AG04450 (cell line): Measurements from ENCODE around the gene TGFBR3L. TPM values are rescaled to one million over a fixed set of nuclear protein-coding genes. Genes with fewer than 3 reads are reported as not detected.
A peak's percentile ranks its signal among the peaks of the same experiment; 100 is the strongest.

Experiments
- CTCF ChIA-PET: fragments of 300-600, 350-600 bp; formaldehyde crosslinking; extraction: SDS; loops from one replicate; lab custom pipeline; 2022; ENCODE audit warnings: antibody characterized with exemption, inconsistent platforms; lab: Charles Lee
- POLR2A ChIA-PET: fragments of 350-600 bp; formaldehyde crosslinking; extraction: SDS; loops from one replicate; lab custom pipeline; 2021; ENCODE audit warnings: antibody characterized with exemption, inconsistent platforms; lab: Yijun Ruan, JAX
- DNase-seq: peaks from one replicate; pipeline ENCODE4 v3.0.0-alpha.2; 2011; ENCODE audit warnings: low read depth, low spot score
- H3K27ac ChIP-seq: one replicate; pipeline ENCODE4 v1.5.1; 2012; ENCODE audit warnings: low read depth, low read length, control low read depth
- H3K27me3 ChIP-seq: one replicate; pipeline ENCODE4 v1.6.0; 2012; ENCODE audit warnings: low read length; ENCODE audit not compliant: control insufficient read depth, insufficient read depth
- H3K4me3 ChIP-seq: 2 replicates; pipeline ENCODE4 v1.5.1; 2011; ENCODE audit warnings: mild to moderate bottlenecking, low read depth, low read length, control low read depth
- H3K9me3 ChIP-seq: 2 replicates; pipeline ENCODE4 v1.5.1; 2012; ENCODE audit warnings: low read length; ENCODE audit not compliant: control insufficient read depth, insufficient read depth
- polyA plus RNA-seq: library from polyadenylated mRNA; depleted of rRNA; stranded (reverse); fragments of >200 nt; gene quantifications from 2 replicates; pipeline ENCODE4 v1.2.3, GENCODE V29; 2011
- TF ChIP-seq, protein P1 (sequence below): IDR thresholded peaks from 2 replicates; pipeline ENCODE4 v1.5.1; 2011; ENCODE audit warnings: low read depth, low read length, control low read depth, inconsistent platforms

The TGFBR3L gene
- polyA plus RNA-seq, 1 experiment: not detected

- H3K4me3 ChIP-seq: no peak overlapping the region
- ChIA-PET CTCF (interaction anchor here (0.6 to 3.5 kb wide), 3 partner anchors 12 to 650 kb away, joined by 4 to 35 read pairs (median 4); partner anchors contain the start of gene TIMM44), POLR2A (interaction anchor here (0.6 to 2.0 kb wide), 2 partner anchors 11 to 77 kb away, joined by 3 to 5 read pairs; partner anchors contain the start of gene SNAPC2)
- no peak for DNase-seq
- no peaks in the 10 kb centered on the region for H3K27me3 ChIP-seq
- H3K9me3 ChIP-seq: no peaks in the 10 kb centered on the region; the same call in 1 of the 2 replicates
- H3K27ac ChIP-seq: peak overlapping the region; percentile 52
- TF ChIP-seq, protein P1, sequence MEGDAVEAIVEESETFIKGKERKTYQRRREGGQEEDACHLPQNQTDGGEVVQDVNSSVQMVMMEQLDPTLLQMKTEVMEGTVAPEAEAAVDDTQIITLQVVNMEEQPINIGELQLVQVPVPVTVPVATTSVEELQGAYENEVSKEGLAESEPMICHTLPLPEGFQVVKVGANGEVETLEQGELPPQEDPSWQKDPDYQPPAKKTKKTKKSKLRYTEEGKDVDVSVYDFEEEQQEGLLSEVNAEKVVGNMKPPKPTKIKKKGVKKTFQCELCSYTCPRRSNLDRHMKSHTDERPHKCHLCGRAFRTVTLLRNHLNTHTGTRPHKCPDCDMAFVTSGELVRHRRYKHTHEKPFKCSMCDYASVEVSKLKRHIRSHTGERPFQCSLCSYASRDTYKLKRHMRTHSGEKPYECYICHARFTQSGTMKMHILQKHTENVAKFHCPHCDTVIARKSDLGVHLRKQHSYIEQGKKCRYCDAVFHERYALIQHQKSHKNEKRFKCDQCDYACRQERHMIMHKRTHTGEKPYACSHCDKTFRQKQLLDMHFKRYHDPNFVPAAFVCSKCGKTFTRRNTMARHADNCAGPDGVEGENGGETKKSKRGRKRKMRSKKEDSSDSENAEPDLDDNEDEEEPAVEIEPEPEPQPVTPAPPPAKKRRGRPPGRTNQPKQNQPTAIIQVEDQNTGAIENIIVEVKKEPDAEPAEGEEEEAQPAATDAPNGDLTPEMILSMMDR: no peak
Measured at GRCh38 chr19:7931221-7932061, 16.8 kb downstream of the TGFBR3L start.

DNA sequence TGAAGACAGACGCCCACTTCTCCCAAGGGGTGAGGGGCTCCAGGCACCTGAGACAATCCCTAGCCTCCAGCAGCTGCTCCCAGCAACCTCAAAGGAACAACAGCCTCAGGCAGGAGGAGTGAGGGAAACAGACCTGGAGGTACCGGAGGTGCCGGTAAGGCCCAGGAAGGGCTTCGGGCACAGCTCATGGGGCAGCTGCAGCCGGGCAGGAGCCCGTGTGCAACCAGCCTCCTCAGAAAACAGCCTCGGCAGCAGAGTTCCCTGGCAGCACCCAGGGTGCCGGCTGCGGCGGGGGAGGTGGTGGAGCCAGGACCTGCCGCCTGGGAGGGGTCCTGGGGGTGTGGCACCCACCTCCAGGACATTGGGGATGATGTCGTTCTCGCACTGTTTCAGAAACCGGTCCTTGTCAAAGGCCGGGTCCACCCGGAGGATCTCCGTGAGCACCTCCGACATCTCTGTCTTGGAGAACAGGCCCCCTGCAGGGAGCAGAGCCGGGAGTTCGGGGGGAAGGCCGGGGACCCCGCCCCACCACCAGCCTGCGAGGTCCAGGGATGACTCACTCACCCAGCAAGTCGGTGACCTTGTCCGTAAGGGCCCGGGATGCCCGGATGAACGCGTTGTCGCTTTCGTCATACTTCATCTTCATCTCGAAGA is 17.8 kb downstream of the TGFBR3L start:
- CTCF ChIA-PET: no interaction called here
- TF ChIP-seq, protein P1: no peak
- no peaks in the 10 kb centered on the region; the same call in 1 of the 2 replicates for H3K9me3 ChIP-seq
- no peak for DNase-seq
- POLR2A ChIA-PET: interaction anchor here (2.0 kb wide), 1 partner anchor 12 kb away, joined by 5 read pairs; the partner anchor contains the start of gene SNAPC2
- H3K27me3 ChIP-seq: no peaks in the 10 kb centered on the region
- H3K27ac ChIP-seq: no peak overlapping the region
- no peak overlapping the region for H3K4me3 ChIP-seq

GRCh38 chr19:7932930-7933300 is 18.3 kb downstream of the TGFBR3L start:
- TF ChIP-seq, protein P1: no peak

GRCh38 chr19:7933411-7933810 is 18.8 kb downstream of the TGFBR3L start:
- Histone ChIP-seq H3K27ac (no peak overlapping the region), H3K9me3 (no peaks in the 10 kb centered on the region; the same call in 1 of the 2 replicates), H3K4me3 (no peak overlapping the region), H3K27me3 (no peaks in the 10 kb centered on the region)
- no peak for DNase-seq
- ChIA-PET POLR2A (no interaction called here), CTCF (interaction anchor here (3.2 kb wide), 1 partner anchor 10 kb away, joined by 12 read pairs; the partner anchor contains the start of gene TIMM44)
- TF ChIP-seq, protein P1: peak; percentile 25

More at GRCh38 chr19:7932930-7933300, 18.3 kb downstream of the TGFBR3L start:
- Histone ChIP-seq H3K9me3 (no peaks in the 10 kb centered on the region; the same call in 1 of the 2 replicates), H3K27me3 (no peaks in the 10 kb centered on the region), H3K27ac (no peak overlapping the region), H3K4me3 (no peak overlapping the region)
- no peak for DNase-seq
- POLR2A ChIA-PET: no interaction called here
- CTCF ChIA-PET: no interaction called here
